IMR-90 (cell line): Measurements from ENCODE around the gene AKAP13. TPM values are rescaled to one million over a fixed set of nuclear protein-coding genes. Genes with fewer than 3 reads are reported as not detected.

ENCODE experiments used
- ATAC-seq: fragments of 200-7000 bp; cut with Tn5 transposase; 2 replicates; pipeline ENCODE4 v1.9.1; 2020; ENCODE audit warnings: low read depth, mild to moderate bottlenecking, moderate library complexity
- BruUV-seq: library from RNA; stranded (reverse); fragments of 400-500 nt; replicated peaks from 2 replicates; lab custom pipeline; 2021; lab: Mats Ljungman, UMichigan
- CTCF ChIA-PET: fragments of 300-600 bp; formaldehyde crosslinking; extraction: SDS; loops from one replicate; lab custom pipeline; 2021; ENCODE audit warnings: antibody characterized with exemption; lab: Yijun Ruan, JAX
- POLR2A ChIA-PET: fragments of 300-600 bp; sonication (Branson Sonifier 250); formaldehyde crosslinking; loops from one replicate; lab custom pipeline; 2022; ENCODE audit warnings: antibody characterized with exemption; ENCODE audit not compliant: unreplicated experiment; lab: Charles Lee
- DNase-seq: peaks from one replicate; pipeline ENCODE4 v3.0.0; 2013
- H2AFZ ChIP-seq: replicated peaks from 2 replicates; pipeline ENCODE3; 2013; ENCODE audit warnings: low read length, mild to moderate bottlenecking; ENCODE audit not compliant: poor library complexity
- H2AK5ac ChIP-seq: 2 replicates; pipeline ENCODE4 v1.6.1; 2013; ENCODE audit warnings: low read depth, low read length, inconsistent platforms
- H2AK9ac ChIP-seq: replicated peaks from 2 replicates; pipeline ENCODE3; 2013; ENCODE audit warnings: mild to moderate bottlenecking, low read depth, low read length, moderate library complexity; ENCODE audit not compliant: poor library complexity
- H2BK120ac ChIP-seq: 2 replicates; pipeline ENCODE4 v1.6.1; 2013; ENCODE audit warnings: low read depth, low read length, inconsistent platforms
- H2BK15ac ChIP-seq: 3 replicates; pipeline ENCODE4 v1.6.1; 2013; ENCODE audit warnings: low read depth, low read length, inconsistent platforms
- H2BK20ac ChIP-seq: 2 replicates; pipeline ENCODE4 v1.6.1; 2013; ENCODE audit warnings: low read depth, mild to moderate bottlenecking, inconsistent platforms, low read length, moderate library complexity
- H2BK5ac ChIP-seq: 2 replicates; pipeline ENCODE4 v1.6.1; 2013; ENCODE audit warnings: mild to moderate bottlenecking, low read depth, low read length, inconsistent platforms; ENCODE audit not compliant: poor library complexity, severe bottlenecking
- H3K14ac ChIP-seq: replicated peaks from 2 replicates; pipeline ENCODE4 v1.6.1; 2013; ENCODE audit warnings: low read depth, low read length, inconsistent platforms
- H3K18ac ChIP-seq: 2 replicates; pipeline ENCODE4 v1.6.1; 2013; ENCODE audit warnings: low read depth, low read length, control low read depth
- H3K23ac ChIP-seq: 2 replicates; pipeline ENCODE4 v1.6.1; 2013; ENCODE audit warnings: low read depth, low read length, inconsistent platforms
- H3K27ac ChIP-seq: 2 replicates; pipeline ENCODE4 v1.5.1; 2013; ENCODE audit warnings: mild to moderate bottlenecking, control low read depth, low read length; ENCODE audit not compliant: insufficient read depth
- H3K27me3 ChIP-seq: 2 replicates; pipeline ENCODE4 v1.6.1; 2013; ENCODE audit warnings: low read length; ENCODE audit not compliant: control insufficient read depth, insufficient read depth
- H3K36me3 ChIP-seq: 2 replicates; pipeline ENCODE4 v1.6.1; 2013; ENCODE audit warnings: low read length, mixed read lengths; ENCODE audit not compliant: control insufficient read depth, insufficient read depth
- H3K4ac ChIP-seq: 2 replicates; pipeline ENCODE4 v1.6.1; 2013; ENCODE audit warnings: low read depth, low read length, inconsistent platforms
- H3K4me1 ChIP-seq: 2 replicates; pipeline ENCODE4 v1.6.1; 2013; ENCODE audit warnings: low read length, mixed read lengths; ENCODE audit not compliant: control insufficient read depth, insufficient read depth
- H3K4me2 ChIP-seq: 2 replicates; pipeline ENCODE4 v1.6.1; 2013; ENCODE audit warnings: low read depth, mild to moderate bottlenecking, control low read depth, low read length, moderate library complexity
- H3K4me3 ChIP-seq: 2 replicates; pipeline ENCODE4 v1.5.1; 2013; ENCODE audit warnings: low read depth, mild to moderate bottlenecking, control low read depth, low read length, moderate library complexity; ENCODE audit not compliant: insufficient read depth
- H3K56ac ChIP-seq: 2 replicates; pipeline ENCODE4 v1.6.1; 2013; ENCODE audit warnings: low read length, inconsistent platforms; ENCODE audit not compliant: insufficient read depth; ENCODE audit errors: extremely low read depth
- H3K79me1 ChIP-seq, 2 experiments: 2 replicates each; pipeline ENCODE4 v1.6.1; 2013; ENCODE audit warnings: low read length in 2 of 2, inconsistent platforms in 1 of 2, low read depth in 1 of 2
- H3K9ac ChIP-seq: 2 replicates; pipeline ENCODE4 v1.6.1; 2013; ENCODE audit warnings: low read depth, low read length, control low read depth
- H3K9me1 ChIP-seq: 2 replicates; pipeline ENCODE4 v1.6.1; 2013; ENCODE audit warnings: low read length, inconsistent platforms; ENCODE audit not compliant: insufficient read depth
- H3K9me3 ChIP-seq: 2 replicates; pipeline ENCODE4 v1.6.1; 2013; ENCODE audit warnings: low read length; ENCODE audit not compliant: control insufficient read depth, insufficient read depth
- H4K20me1 ChIP-seq: 2 replicates; pipeline ENCODE4 v1.6.1; 2013; ENCODE audit warnings: low read length, inconsistent platforms; ENCODE audit not compliant: insufficient read depth
- H4K5ac ChIP-seq: 2 replicates; pipeline ENCODE4 v1.6.1; 2013; ENCODE audit warnings: mild to moderate bottlenecking, low read depth, low read length, control low read depth
- H4K8ac ChIP-seq, 2 experiments: 2 replicates each; pipeline ENCODE4 v1.6.1; 2013; ENCODE audit warnings: low read depth in 2 of 2, low read length in 2 of 2, control low read depth in 1 of 2, inconsistent platforms in 1 of 2
- H4K91ac ChIP-seq: 2 replicates; pipeline ENCODE4 v1.6.1; 2013; ENCODE audit warnings: low read depth, low read length, inconsistent platforms; ENCODE audit not compliant: insufficient read depth
- BHLHE40 ChIP-seq: fragments of 150-350 bp; IDR thresholded peaks from 2 replicates; pipeline ENCODE4 v1.6.1; 2016; ENCODE audit warnings: mild to moderate bottlenecking, low read depth, low read length
- CEBPB ChIP-seq: IDR thresholded peaks from 2 replicates; pipeline ENCODE4 v1.6.1; 2012; ENCODE audit warnings: low read depth, low read length, improper control_type of control experiment
- CHD1 ChIP-seq: IDR thresholded peaks from 2 replicates; pipeline ENCODE4 v1.6.1; 2012; ENCODE audit warnings: low read depth, low read length, improper control_type of control experiment
- FOS ChIP-seq: fragments of 150-350 bp; IDR thresholded peaks from 2 replicates; pipeline ENCODE4 v1.6.1; 2016; ENCODE audit warnings: low read depth, low read length
- MAFK ChIP-seq: IDR thresholded peaks from 2 replicates; pipeline ENCODE4 v1.6.1; 2012; ENCODE audit warnings: low read depth, low read length, improper control_type of control experiment
- MAZ ChIP-seq: IDR thresholded peaks from 2 replicates; pipeline ENCODE4 v1.6.1; 2012; ENCODE audit warnings: low read depth, mild to moderate bottlenecking, low read length, improper control_type of control experiment, moderate library complexity, borderline replicate concordance
- MXI1 ChIP-seq: IDR thresholded peaks from 2 replicates; pipeline ENCODE4 v1.6.1; 2012; ENCODE audit warnings: low read depth, mild to moderate bottlenecking, low read length, moderate library complexity, borderline replicate concordance
- NFE2L2 ChIP-seq: fragments of 150-350 bp; IDR thresholded peaks from 2 replicates; pipeline ENCODE4 v1.6.1; 2016; ENCODE audit warnings: low read depth, mild to moderate bottlenecking, low read length
- POLR2A ChIP-seq: IDR thresholded peaks from 2 replicates; pipeline ENCODE4 v1.6.1; 2012; ENCODE audit warnings: mild to moderate bottlenecking, low read depth, low read length
- RAD21 ChIP-seq: IDR thresholded peaks from 2 replicates; pipeline ENCODE4 v1.6.1; 2012; ENCODE audit warnings: low read length, improper control_type of control experiment
- RCOR1 ChIP-seq: IDR thresholded peaks from 2 replicates; pipeline ENCODE4 v1.6.1; 2012; ENCODE audit warnings: mild to moderate bottlenecking, low read length, improper control_type of control experiment; ENCODE audit not compliant: insufficient replicate concordance
- RFX5 ChIP-seq: IDR thresholded peaks from 2 replicates; pipeline ENCODE4 v1.8.0; 2012; ENCODE audit warnings: low read depth, mild to moderate bottlenecking, low read length, moderate library complexity
- SMC3 ChIP-seq: fragments of 150-350 bp; IDR thresholded peaks from 2 replicates; pipeline ENCODE4 v1.6.1; 2016; ENCODE audit warnings: low read depth, mild to moderate bottlenecking, antibody characterized with exemption, low read length, moderate library complexity
- WGBS, 2 experiments: methylation state at CpG; one replicate each; pipeline versions ENCODE4 v1.1.5 to v1.1.7; 2013; ENCODE audit warnings: missing lambda C conversion rate in 2 of 2; ENCODE audit not compliant: insufficient read length in 1 of 2; ENCODE audit errors: extremely low coverage in 2 of 2; 5-methylcytosine and 5-hydroxymethylcytosine counted together
- dilution Hi-C: fragments of 300-500 bp; cut with HindIII; formaldehyde crosslinking; loops from one replicate; pipeline ENCODE4 v1.14.3; 2018; ENCODE audit warnings: low sequenced_read_pairs; ENCODE audit not compliant: unreplicated experiment
- in situ Hi-C: fragments of 300-500 bp; cut with MboI; formaldehyde crosslinking; loops from 3 replicates; pipeline ENCODE4 v1.14.3; 2019; ENCODE audit warnings: low sequenced_read_pairs, inconsistent platforms, mixed read lengths
- intact Hi-C: fragments of 100-400 bp; cut with micrococcal nuclease; formaldehyde crosslinking; loops from 2 replicates; pipeline ENCODE4 v1.10.0; 2022
- polyA plus RNA-seq, 3 experiments: library from polyadenylated mRNA; depleted of rRNA; stranded (reverse); fragments of >200 nt; gene quantifications; 2 replicates each; pipeline ENCODE4 v1.2.3, GENCODE V29; 2012; ENCODE audit warnings: low replicate concordance in 1 of 3
- total RNA-seq: library from RNA; depleted of rRNA; stranded (reverse); fragments of >200 nt; gene quantifications from 2 replicates; pipeline ENCODE4 v1.2.3, GENCODE V29; 2012
- TF ChIP-seq, protein P1 (sequence below): fragments of 150-350 bp; IDR thresholded peaks from 2 replicates; pipeline ENCODE4 v1.6.1; 2016; ENCODE audit warnings: low read depth, mild to moderate bottlenecking, low read length, moderate library complexity, borderline replicate concordance
- TF ChIP-seq, protein P2 (sequence below): fragments of 150-350 bp; IDR thresholded peaks from 2 replicates; pipeline ENCODE4 v1.6.1; 2017; ENCODE audit warnings: mild to moderate bottlenecking, antibody characterized with exemption, low read length, low read depth
- TF ChIP-seq, protein P3 (sequence below): conservative IDR thresholded peaks from 2 replicates; pipeline ENCODE4 v1.5.1; 2012; ENCODE audit warnings: mild to moderate bottlenecking, low read depth, low read length, improper control_type of control experiment

The AKAP13 gene
- total and polyA plus RNA-seq, 2 of the 4 experiments (the other 2 are of a cell fraction) = 10.4 to 46.4 TPM

DNA sequence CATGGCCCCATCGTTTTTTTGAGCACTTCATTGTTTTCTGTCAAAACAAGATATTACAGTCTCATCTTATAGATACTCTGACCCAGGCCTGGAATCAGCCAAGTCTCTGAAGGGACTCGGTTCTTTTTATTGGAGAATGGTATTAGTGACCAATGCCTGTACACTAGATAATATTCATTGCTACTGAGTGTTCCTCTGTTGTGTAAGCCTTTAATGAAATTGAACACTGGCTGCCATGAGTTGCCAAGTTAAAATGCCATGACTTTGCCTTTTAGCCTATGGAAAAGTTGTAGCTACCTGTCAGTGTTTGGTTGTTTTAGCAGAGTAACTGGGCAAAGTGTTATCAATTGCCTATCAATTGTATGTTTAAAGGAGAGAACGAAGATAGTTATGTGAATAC lies 134.0 kb downstream of the AKAP13 start:
- POLR2A ChIA-PET = no interaction called here
- peaks cover 2% of the 10 kb centered on the region for H3K4me1 ChIP-seq
- no peak overlapping the region for H3K4ac ChIP-seq
- BruUV-seq = no TSS peak
- H3K36me3 ChIP-seq = no peaks in the 10 kb centered on the region
- H4K91ac ChIP-seq = no peak overlapping the region
- H3K14ac ChIP-seq = no peak overlapping the region
- no peak overlapping the region for H3K9ac ChIP-seq
- no peak overlapping the region for H2BK20ac ChIP-seq
- H2BK5ac ChIP-seq = no peak overlapping the region
- H4K20me1 ChIP-seq = peaks cover 9% of the 10 kb centered on the region; the same call in 1 of the 2 replicates
- TF ChIP-seq NFE2L2 (no peak), MAFK (no peak), RAD21 (no peak), BHLHE40 (no peak), CHD1 (no peak), RFX5 (no peak), POLR2A (no peak), MAZ (no peak), RCOR1 (no peak), CEBPB (no peak), MXI1 (no peak), SMC3 (no peak), FOS (no peak)
- TF ChIP-seq, protein P1, sequence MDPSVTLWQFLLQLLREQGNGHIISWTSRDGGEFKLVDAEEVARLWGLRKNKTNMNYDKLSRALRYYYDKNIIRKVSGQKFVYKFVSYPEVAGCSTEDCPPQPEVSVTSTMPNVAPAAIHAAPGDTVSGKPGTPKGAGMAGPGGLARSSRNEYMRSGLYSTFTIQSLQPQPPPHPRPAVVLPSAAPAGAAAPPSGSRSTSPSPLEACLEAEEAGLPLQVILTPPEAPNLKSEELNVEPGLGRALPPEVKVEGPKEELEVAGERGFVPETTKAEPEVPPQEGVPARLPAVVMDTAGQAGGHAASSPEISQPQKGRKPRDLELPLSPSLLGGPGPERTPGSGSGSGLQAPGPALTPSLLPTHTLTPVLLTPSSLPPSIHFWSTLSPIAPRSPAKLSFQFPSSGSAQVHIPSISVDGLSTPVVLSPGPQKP = no peak
- TF ChIP-seq, protein P2, sequence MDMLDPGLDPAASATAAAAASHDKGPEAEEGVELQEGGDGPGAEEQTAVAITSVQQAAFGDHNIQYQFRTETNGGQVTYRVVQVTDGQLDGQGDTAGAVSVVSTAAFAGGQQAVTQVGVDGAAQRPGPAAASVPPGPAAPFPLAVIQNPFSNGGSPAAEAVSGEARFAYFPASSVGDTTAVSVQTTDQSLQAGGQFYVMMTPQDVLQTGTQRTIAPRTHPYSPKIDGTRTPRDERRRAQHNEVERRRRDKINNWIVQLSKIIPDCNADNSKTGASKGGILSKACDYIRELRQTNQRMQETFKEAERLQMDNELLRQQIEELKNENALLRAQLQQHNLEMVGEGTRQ = no peak
- TF ChIP-seq, protein P3, sequence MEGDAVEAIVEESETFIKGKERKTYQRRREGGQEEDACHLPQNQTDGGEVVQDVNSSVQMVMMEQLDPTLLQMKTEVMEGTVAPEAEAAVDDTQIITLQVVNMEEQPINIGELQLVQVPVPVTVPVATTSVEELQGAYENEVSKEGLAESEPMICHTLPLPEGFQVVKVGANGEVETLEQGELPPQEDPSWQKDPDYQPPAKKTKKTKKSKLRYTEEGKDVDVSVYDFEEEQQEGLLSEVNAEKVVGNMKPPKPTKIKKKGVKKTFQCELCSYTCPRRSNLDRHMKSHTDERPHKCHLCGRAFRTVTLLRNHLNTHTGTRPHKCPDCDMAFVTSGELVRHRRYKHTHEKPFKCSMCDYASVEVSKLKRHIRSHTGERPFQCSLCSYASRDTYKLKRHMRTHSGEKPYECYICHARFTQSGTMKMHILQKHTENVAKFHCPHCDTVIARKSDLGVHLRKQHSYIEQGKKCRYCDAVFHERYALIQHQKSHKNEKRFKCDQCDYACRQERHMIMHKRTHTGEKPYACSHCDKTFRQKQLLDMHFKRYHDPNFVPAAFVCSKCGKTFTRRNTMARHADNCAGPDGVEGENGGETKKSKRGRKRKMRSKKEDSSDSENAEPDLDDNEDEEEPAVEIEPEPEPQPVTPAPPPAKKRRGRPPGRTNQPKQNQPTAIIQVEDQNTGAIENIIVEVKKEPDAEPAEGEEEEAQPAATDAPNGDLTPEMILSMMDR = no peak
- H4K8ac ChIP-seq = no peak overlapping the region
- H2BK120ac ChIP-seq = no peak overlapping the region
- WGBS, 2 experiments = 100% methylated on average over 1 of the region's 3 CpGs; no CpG with 5 or more reads in 1 of the 2 experiments
- H3K9me3 ChIP-seq = no peaks in the 10 kb centered on the region
- CTCF ChIA-PET = no interaction called here
- dilution Hi-C loops (no loop called here), intact Hi-C loops (no loop called here), in situ Hi-C loops (no loop called here)
- H4K5ac ChIP-seq = no peak overlapping the region
- no peak overlapping the region for H2BK15ac ChIP-seq
- DNase-seq (no peak), ATAC-seq (no peak)
- H3K56ac ChIP-seq = no peak overlapping the region
- H3K27ac ChIP-seq = no peak overlapping the region
- H3K18ac ChIP-seq = no peak overlapping the region
- H2AFZ ChIP-seq = no peak overlapping the region
- no peaks in the 10 kb centered on the region for H3K27me3 ChIP-seq
- peaks cover 25 to 76% of the 10 kb centered on the region in 2 experiments for H3K79me1 ChIP-seq
- H2AK5ac ChIP-seq = no peak overlapping the region
- H3K4me3 ChIP-seq = no peak overlapping the region
- H3K23ac ChIP-seq = no peak overlapping the region
- H2AK9ac ChIP-seq = no peak overlapping the region
- H3K9me1 ChIP-seq = 0 out of 2 replicates have a peak, but pooled peaks cover 2% of the 10 kb centered on the region
- no peak overlapping the region for H3K4me2 ChIP-seq
